Cardiac fibroblast (primary cell): Measurements from ENCODE around the gene PDLIM5.
A peak's percentile ranks its signal among the peaks of the same experiment; 100 is the strongest.

Experiments used
- DNase-seq, 2 donors: peaks; one replicate each; pipeline versions ENCODE4 v3.0.0 to v3.0.0-alpha.2; 2010; ENCODE audit warnings: low read depth in 2 of 2
- H3K4me3 ChIP-seq, 2 donors: replicated peaks in 1 of 2; 1 replicate in 1 of 2; 2 replicates in 1 of 2; pipeline ENCODE4 v1.5.1; 2011; ENCODE audit warnings: low read depth in 2 of 2, low read length in 2 of 2, mild to moderate bottlenecking in 2 of 2, moderate library complexity in 1 of 2
- CTCF ChIP-seq: IDR thresholded peaks from one replicate; pipeline ENCODE4 v1.5.1; 2011; ENCODE audit warnings: low read depth, mild to moderate bottlenecking, low read length, inconsistent platforms

The PDLIM5 gene

GRCh38 chr4:94448815-94449375 lies 2.8 kb upstream of the PDLIM5 start:
- DNase-seq = no peak
- no peak overlapping the region for H3K4me3 ChIP-seq

GRCh38 chr4:94451051-94451694 lies 569 bp upstream of the PDLIM5 start:
- DNase-seq = no peak
- H3K4me3 ChIP-seq = peak overlapping the region; percentile 71 to 97
- TF ChIP-seq CTCF = no peak

More at GRCh38 chr4:94448815-94449375, 2.8 kb upstream of the PDLIM5 start:
- TF ChIP-seq CTCF = no peak

- DNase-seq = peak; percentile 89 to 92
- TF ChIP-seq CTCF = no peak
- H3K4me3 ChIP-seq = peak overlapping the region; percentile 71 to 97
These were observed 982 bp downstream of the PDLIM5 start for GRCh38 chr4:94452476-94453371.

- peak in 1 of 2 donors; percentile 31 for DNase-seq
- peak overlapping the region; percentile 71 to 97 for H3K4me3 ChIP-seq
- TF ChIP-seq CTCF = no peak
These were observed 1.7 kb downstream of the PDLIM5 start for GRCh38 chr4:94453391-94453963.

GRCh38 chr4:94454405-94454804 lies 2.7 kb downstream of the PDLIM5 start:
- DNase-seq = peak; percentile 24 to 46
- TF ChIP-seq CTCF = no peak
- peak overlapping the region; percentile 16 to 37 for H3K4me3 ChIP-seq

- no peak overlapping the region for H3K4me3 ChIP-seq
- DNase-seq = peak; percentile 87 to 89
- TF ChIP-seq CTCF = no peak
These were observed 3.3 kb downstream of the PDLIM5 start for GRCh38 chr4:94455081-94455480.
